Non-pigmented ciliary epithelial cell (primary cell): Measurements from ENCODE around the gene OR4F3.
"Not testable (repeated sequence)": the region's sequence is repeated elsewhere in the genome, so short reads cannot be mapped to it uniquely, and the experiment has no call there.

Source experiments
- DNase-seq: peaks from one replicate; pipeline ENCODE4 v3.0.0-alpha.2; 2010; ENCODE audit warnings: low read depth

OR4F3 gene

GRCh38 chr5:181366968-181367367 lies at the start of gene OR4F3:
TSS of gene OR4F3 (plus strand) at chr5:181367268.
- DNase-seq, result not testable (repeated sequence)
